Kidney epithelial cell (primary cell): ENCODE results near the gene PJVK. TPM values are rescaled to one million over a fixed set of nuclear protein-coding genes. Genes with fewer than 3 reads are reported as not detected.
"Not testable (repeated sequence)": the region's sequence is repeated elsewhere in the genome, so short reads cannot be mapped to it uniquely, and the experiment has no call there.

Source experiments
- DNase-seq: peaks from one replicate; pipeline ENCODE4 v3.0.0-alpha.2; 2010; ENCODE audit warnings: low read depth
- H3K27me3 ChIP-seq: 2 replicates; pipeline ENCODE4 v1.6.0; 2011; ENCODE audit warnings: low read length; ENCODE audit not compliant: control insufficient read depth, insufficient read depth
- H3K36me3 ChIP-seq: 2 replicates; pipeline ENCODE4 v1.5.1; 2011; ENCODE audit warnings: low read length; ENCODE audit not compliant: control insufficient read depth, insufficient read depth
- H3K4me3 ChIP-seq: 2 replicates; pipeline ENCODE4 v1.5.1; 2011; ENCODE audit warnings: low read depth, mild to moderate bottlenecking, control low read depth, low read length
- CTCF ChIP-seq: IDR thresholded peaks from 2 replicates; pipeline ENCODE4 v1.5.1; 2011; ENCODE audit warnings: mild to moderate bottlenecking, moderate library complexity, low read length, control low read depth, inconsistent platforms; ENCODE audit not compliant: insufficient read depth, poor library complexity, severe bottlenecking
- total RNA-seq: library from RNA; depleted of rRNA; stranded (reverse); fragments of >200 nt; gene quantifications from 2 replicates; pipeline ENCODE4 v1.2.3, GENCODE V29; 2015

PJVK gene
- total RNA-seq, 1 donor from 2014 or later = 2.7 TPM

GRCh38 chr2:178412047-178412446 is 39.1 kb upstream of the PJVK start:
- no peak for TF ChIP-seq CTCF
- H3K27me3 ChIP-seq = no peaks in the 10 kb centered on the region
- no peak for DNase-seq

GRCh38 chr2:178412453-178412852 is 38.7 kb upstream of the PJVK start:
- H3K36me3 ChIP-seq = not testable (repeated sequence)

More at GRCh38 chr2:178412047-178412446, 39.1 kb upstream of the PJVK start:
- Histone ChIP-seq H3K36me3 (no peaks in the 10 kb centered on the region), H3K4me3 (no peak overlapping the region)

GRCh38 chr2:178413472-178414265 is 37.5 kb upstream of the PJVK start:
- no peaks in the 10 kb centered on the region for H3K27me3 ChIP-seq
- DNase-seq = peak; percentile 28
- H3K36me3 ChIP-seq = no peaks in the 10 kb centered on the region
- H3K4me3 ChIP-seq = peak overlapping the region; percentile 56
- TF ChIP-seq CTCF = no peak

More at GRCh38 chr2:178412453-178412852, 38.7 kb upstream of the PJVK start:
- not testable (repeated sequence) for H3K4me3 ChIP-seq, DNase-seq, H3K27me3 ChIP-seq

GRCh38 chr2:178414266-178415247 is 36.6 kb upstream of the PJVK start:
- DNase-seq = peak; percentile 85
- TF ChIP-seq CTCF = peak; percentile 94
- Histone ChIP-seq H3K36me3 (no peaks in the 10 kb centered on the region), H3K4me3 (peak overlapping the region; percentile 56), H3K27me3 (no peaks in the 10 kb centered on the region)

- TF ChIP-seq CTCF = no peak
- Histone ChIP-seq H3K4me3 (no peak overlapping the region), H3K27me3 (no peaks in the 10 kb centered on the region), H3K36me3 (no peaks in the 10 kb centered on the region)
- no peak for DNase-seq
These were observed 35.2 kb upstream of the PJVK start for GRCh38 chr2:178415979-178416378.

- Histone ChIP-seq H3K36me3 (no peaks in the 10 kb centered on the region), H3K27me3 (no peaks in the 10 kb centered on the region), H3K4me3 (no peak overlapping the region)
- no peak for DNase-seq
- TF ChIP-seq CTCF = no peak
These were observed 33.3 kb upstream of the PJVK start for GRCh38 chr2:178417916-178418315.
